GM12878 (cell line): ENCODE data around the gene SPATA31D3. TPM values are rescaled to one million over a fixed set of nuclear protein-coding genes. Genes with fewer than 3 reads are reported as not detected.

Experiments used
- ATAC-seq: fragments of 200-7000 bp; cut with Tn5 transposase; 3 replicates; pipeline ENCODE4 v1.9.1; 2020; ENCODE audit warnings: mild to moderate bottlenecking, moderate library complexity
- BruUV-seq: library from RNA; stranded (reverse); fragments of 400-500 nt; replicated peaks from 2 replicates; lab custom pipeline; 2021; lab: Mats Ljungman, UMichigan
- CTCF ChIA-PET: fragments of 300-600 bp; sonication (Branson Sonifier 250); formaldehyde crosslinking; extraction: SDS; loops from one replicate; lab custom pipeline; 2021; ENCODE audit warnings: inconsistent platforms; lab: Yijun Ruan, JAX
- POLR2A ChIA-PET: fragments of 350-600 bp; formaldehyde crosslinking; extraction: SDS; loops from one replicate; lab custom pipeline; 2021; ENCODE audit warnings: inconsistent platforms; lab: Charles Lee
- RAD21 ChIA-PET: fragments of 300-600 bp; sonication (Branson Sonifier 250); formaldehyde crosslinking; loops from one replicate; lab custom pipeline; 2023; ENCODE audit warnings: antibody characterized with exemption; ENCODE audit not compliant: unreplicated experiment; lab: Charles Lee
- SMC1A ChIA-PET: fragments of 300-600 bp; sonication (Branson Sonifier 250); formaldehyde crosslinking; loops from one replicate; lab custom pipeline; 2023; ENCODE audit not compliant: unreplicated experiment, uncharacterized antibody; lab: Charles Lee
- DNase-seq: peaks from one replicate; pipeline ENCODE4 v3.0.0-alpha.2; 2011; ENCODE audit warnings: low read depth, low spot score
- FAIRE-seq: peaks from 3 replicates; lab custom pipeline; 2011; peaks lifted over from hg19 to GRCh38; lab: Jason Lieb, UNC
- H2AFZ ChIP-seq: 2 replicates; pipeline ENCODE4 v1.6.0; 2011; ENCODE audit warnings: low read depth, low read length, control low read depth; ENCODE audit not compliant: control insufficient read depth
- H3K27ac ChIP-seq: 2 replicates; pipeline ENCODE4 v1.5.1; 2011; ENCODE audit warnings: control low read depth; ENCODE audit not compliant: control insufficient read depth, insufficient read depth
- H3K27me3 ChIP-seq, 2 experiments: replicated peaks in 1 of 2; 2 replicates each; pipeline versions ENCODE4 v1.6.0 to v1.6.1; 2011; ENCODE audit warnings: low read length in 1 of 2; ENCODE audit not compliant: control insufficient read depth in 2 of 2, insufficient read depth in 2 of 2
- H3K36me3 ChIP-seq, 2 experiments: 2 replicates each; pipeline ENCODE4 v1.5.1; 2011; ENCODE audit warnings: low read length in 1 of 2; ENCODE audit not compliant: control insufficient read depth in 2 of 2, insufficient read depth in 2 of 2
- H3K4me1 ChIP-seq: 2 replicates; pipeline ENCODE4 v1.6.1; 2011; ENCODE audit warnings: mild to moderate bottlenecking, low read length, moderate library complexity, mixed read lengths; ENCODE audit not compliant: control insufficient read depth, insufficient read depth
- H3K4me2 ChIP-seq: 2 replicates; pipeline ENCODE4 v1.6.0; 2011; ENCODE audit warnings: control low read depth; ENCODE audit not compliant: control insufficient read depth, insufficient read depth
- H3K4me3 ChIP-seq: fragments of 200-600 bp; sonication (generic); 2 replicates; pipeline ENCODE4 v1.5.1; 2016
- H3K79me2 ChIP-seq: 2 replicates; pipeline ENCODE4 v1.6.0; 2011; ENCODE audit warnings: low read length; ENCODE audit not compliant: control insufficient read depth, insufficient read depth
- H3K9ac ChIP-seq: 2 replicates; pipeline ENCODE4 v1.8.0; 2011; ENCODE audit warnings: low read length, control low read depth, mixed read lengths; ENCODE audit not compliant: control insufficient read depth, insufficient read depth
- H3K9me3 ChIP-seq: replicated peaks from 3 replicates; pipeline ENCODE4 v1.5.1; 2011; ENCODE audit warnings: mild to moderate bottlenecking, low read length; ENCODE audit not compliant: control insufficient read depth, insufficient read depth
- H4K20me1 ChIP-seq: 2 replicates; pipeline ENCODE4 v1.6.0; 2011; ENCODE audit not compliant: control insufficient read depth, insufficient read depth
- E2F4 ChIP-seq: IDR thresholded peaks from 2 replicates; pipeline ENCODE4 v1.6.1; 2012; ENCODE audit warnings: low read depth, low read length, improper control_type of control experiment
- E2F8 ChIP-seq: fragments of 450-650 bp; IDR thresholded peaks from 2 replicates; pipeline ENCODE4 v1.6.1; 2018; ENCODE audit warnings: mild to moderate bottlenecking, low read depth, moderate library complexity; ENCODE audit not compliant: partially characterized antibody
- ELK1 ChIP-seq: IDR thresholded peaks from 2 replicates; pipeline ENCODE4 v1.6.1; 2012; ENCODE audit warnings: low read depth, low read length, improper control_type of control experiment
- KAT2A ChIP-seq: conservative IDR thresholded peaks from 2 replicates; pipeline ENCODE4 v1.6.1; 2011; ENCODE audit warnings: low read depth, low read length; ENCODE audit not compliant: control insufficient read depth
- NR2C2 ChIP-seq: IDR thresholded peaks from 2 replicates; pipeline ENCODE4 v1.6.1; 2011; ENCODE audit warnings: borderline replicate concordance, low read depth; ENCODE audit not compliant: control insufficient read depth, insufficient read length
- USF1 ChIP-seq: IDR thresholded peaks from 2 replicates; pipeline ENCODE4 v1.6.1; 2011; ENCODE audit warnings: borderline replicate concordance, low read depth, mild to moderate bottlenecking, moderate library complexity, mixed read lengths, low read length; ENCODE audit not compliant: insufficient read depth; ENCODE audit errors: extremely low read length
- ZNF622 ChIP-seq: fragments of 450-650 bp; IDR thresholded peaks from 2 replicates; pipeline ENCODE4 v1.6.1; 2017; ENCODE audit warnings: mild to moderate bottlenecking, inconsistent platforms
- ZNF687 ChIP-seq: fragments of 450-650 bp; IDR thresholded peaks from 2 replicates; pipeline ENCODE4 v1.6.1; 2017; ENCODE audit warnings: mild to moderate bottlenecking, moderate library complexity
- WGBS: methylation state at CpG from one replicate; pipeline ENCODE4 v1.1.6; 2016; ENCODE audit warnings: low lambda C conversion rate; ENCODE audit not compliant: insufficient replicate concordance, insufficient coverage; ENCODE audit errors: missing lambda C conversion rate; 5-methylcytosine and 5-hydroxymethylcytosine counted together
- in situ Hi-C: fragments of 300-500 bp; cut with MboI; formaldehyde crosslinking; loops from 9 replicates; pipeline ENCODE4 v1.14.3; 2018; ENCODE audit warnings: mixed read lengths
- intact Hi-C: fragments of 100-400 bp; cut with micrococcal nuclease; formaldehyde crosslinking; loops from one replicate; pipeline ENCODE4 v1.14.2; 2022; ENCODE audit not compliant: unreplicated experiment
- polyA plus RNA-seq, 11 experiments: library from polyadenylated mRNA; depleted of rRNA in 4 of 11; unstranded in 6 of 11; stranded (reverse) in 5 of 11; fragments of >200 nt; fragmentation: Nextera tagmentation in 4 of 11; fragmentation: Illumina TruSeq in 1 of 11; extraction: Ambion mirVana in 4 of 11; extraction: Trizol in 1 of 11; gene quantifications; 1 replicate in 1 of 11; 2 replicates in 10 of 11; pipeline versions ENCODE4 v1.2.1 to v1.2.3, GENCODE V29; 2011 to 2016; ENCODE audit warnings: inconsistent platforms in 2 of 11, missing spikeins in 2 of 11, low read depth in 1 of 11
- total RNA-seq, 4 experiments: library from RNA; depleted of rRNA in 3 of 4; stranded (reverse); fragments of >200 nt in 3 of 4; fragmentation: Illumina TruSeq in 1 of 4; extraction: Trizol in 1 of 4; gene quantifications; 2 replicates each; pipeline versions ENCODE4 v1.2.1 to v1.2.3, GENCODE V29; 2013 to 2021

Gene SPATA31D3
- total and polyA plus RNA-seq, 10 of the 15 experiments (the other 5 are each of a cell fraction or from before 2014, with no cell fraction given): not detected

- Histone ChIP-seq H3K4me3 (no peak overlapping the region), H3K9ac (no peak overlapping the region), H3K36me3 (no peaks in the 10 kb centered on the region), H2AFZ (no peak overlapping the region), H3K27ac (no peak overlapping the region), H3K4me1 (no peaks in the 10 kb centered on the region), H3K4me2 (no peak overlapping the region), H3K79me2 (no peaks in the 10 kb centered on the region), H4K20me1 (no peaks in the 10 kb centered on the region), H3K9me3 (no peaks in the 10 kb centered on the region), H3K27me3 (no peaks in the 10 kb centered on the region)
- no peak for DNase-seq
- intact Hi-C loops (no loop called here), in situ Hi-C loops (loop anchor here (25.0 kb wide), 1 partner anchor 94 kb away; no protein-coding TSS in a partner anchor)
- ChIA-PET RAD21 (no interaction called here), SMC1A (no interaction called here), CTCF (no interaction called here), POLR2A (no interaction called here)
- no TSS peak for BruUV-seq
- 63% methylated on average over 3 of the region's 3 CpGs for WGBS
- no peak for ATAC-seq
- FAIRE-seq: no peak
- no peak for TF ChIP-seq ZNF622
- no peak for TF ChIP-seq KAT2A
- no peak for TF ChIP-seq ZNF687
- no peak for TF ChIP-seq E2F8
- no peak for TF ChIP-seq ELK1
- no peak for TF ChIP-seq NR2C2
- no peak for TF ChIP-seq E2F4
- no peak for TF ChIP-seq USF1
Measured at GRCh38 chr9:81968026-81968425, 24.7 kb downstream of the SPATA31D3 start.
